ENCODE data around the gene CD151.

Gene CD151

GRCh38 chr11:797296-798092, 35.3 kb upstream of the CD151 start:
- Histone ChIP-seq H3K4me3 (ENCODE audit: low read depth in 1 of 2, low read length in 2 of 2) (peak overlapping the region; percentile 77 to 84), H3K4me1 (ENCODE audit: control insufficient read depth in 1 of 2, insufficient read depth in 2 of 2, low read length in 2 of 2) (peaks cover 19 to 32% of the 10 kb centered on the region in 2 donors), H3K27me3 (ENCODE audit: control insufficient read depth in 1 of 2, insufficient read depth in 2 of 2, low read length in 2 of 2) (no peaks in the 10 kb centered on the region)

GRCh38 chr11:798093-798713, 34.5 kb upstream of the CD151 start, which contains the start of gene SLC25A22:
Gene SLC25A22, minus strand, starts transcription at chr11:798281. Its CDS starts 3,275 bp downstream, at chr11:795006.
- H3K4me3 ChIP-seq (ENCODE audit: low read depth in 1 of 2, low read length in 2 of 2), result peak within 1 kb of the TSS; percentile 77 to 84
- H3K27me3 ChIP-seq (ENCODE audit: control insufficient read depth in 1 of 2, insufficient read depth in 2 of 2, low read length in 2 of 2), result no peaks in the 10 kb centered on the region
- H3K27ac ChIP-seq (ENCODE audit: low read depth, low read length), result peak within 1 kb of the TSS; percentile 79
- H3K9me3 ChIP-seq (ENCODE audit: control insufficient read depth in 1 of 2, low read length in 2 of 2), result no peaks in the 10 kb centered on the region
- peak within 1 kb of the TSS; percentile 63 to 93 for H3K9ac ChIP-seq (ENCODE audit: low read depth in 1 of 2, low read length in 2 of 2)
- peaks cover 8 to 24% of the 10 kb centered on the region in 2 donors for H3K36me3 ChIP-seq (ENCODE audit: control insufficient read depth in 1 of 2, insufficient read depth in 2 of 2, low read length in 2 of 2)
- peaks cover 19 to 32% of the 10 kb centered on the region in 2 donors for H3K4me1 ChIP-seq (ENCODE audit: control insufficient read depth in 1 of 2, insufficient read depth in 2 of 2, low read length in 2 of 2)

More at GRCh38 chr11:797296-798092, 35.3 kb upstream of the CD151 start:
- Histone ChIP-seq H3K27ac (ENCODE audit: low read depth, low read length) (peak overlapping the region; percentile 79), H3K9ac (ENCODE audit: low read depth in 1 of 2, low read length in 2 of 2) (peak overlapping the region; percentile 63 to 93), H3K9me3 (ENCODE audit: control insufficient read depth in 1 of 2, low read length in 2 of 2) (no peaks in the 10 kb centered on the region), H3K36me3 (ENCODE audit: control insufficient read depth in 1 of 2, insufficient read depth in 2 of 2, low read length in 2 of 2) (peaks cover 8 to 22% of the 10 kb centered on the region in 2 donors)

- H3K4me3 ChIP-seq (ENCODE audit: low read depth in 1 of 2, low read length in 2 of 2), result no peak overlapping the region
- no peak overlapping the region for H3K9ac ChIP-seq (ENCODE audit: low read depth in 1 of 2, low read length in 2 of 2)
- H3K4me1 ChIP-seq (ENCODE audit: control insufficient read depth in 1 of 2, insufficient read depth in 2 of 2, low read length in 2 of 2), result peaks cover 29 to 40% of the 10 kb centered on the region in 2 donors
- peaks cover 8 to 22% of the 10 kb centered on the region in 2 donors for H3K36me3 ChIP-seq (ENCODE audit: control insufficient read depth in 1 of 2, insufficient read depth in 2 of 2, low read length in 2 of 2)
- no peaks in the 10 kb centered on the region for H3K27me3 ChIP-seq (ENCODE audit: control insufficient read depth in 1 of 2, insufficient read depth in 2 of 2, low read length in 2 of 2)
- H3K27ac ChIP-seq (ENCODE audit: low read depth, low read length), result no peak overlapping the region
- H3K9me3 ChIP-seq (ENCODE audit: control insufficient read depth in 1 of 2, low read length in 2 of 2), result no peaks in the 10 kb centered on the region
These were observed 33.0 kb upstream of the CD151 start for GRCh38 chr11:799641-800316.

- Histone ChIP-seq H3K27me3 (ENCODE audit: control insufficient read depth in 1 of 2, insufficient read depth in 2 of 2, low read length in 2 of 2) (no peaks in the 10 kb centered on the region), H3K9me3 (ENCODE audit: control insufficient read depth in 1 of 2, low read length in 2 of 2) (no peaks in the 10 kb centered on the region), H3K27ac (ENCODE audit: low read depth, low read length) (no peak overlapping the region), H3K9ac (ENCODE audit: low read depth in 1 of 2, low read length in 2 of 2) (no peak overlapping the region), H3K4me1 (ENCODE audit: control insufficient read depth in 1 of 2, insufficient read depth in 2 of 2, low read length in 2 of 2) (peaks cover 23 to 35% of the 10 kb centered on the region in 2 donors), H3K4me3 (ENCODE audit: low read depth in 1 of 2, low read length in 2 of 2) (no peak overlapping the region), H3K36me3 (ENCODE audit: control insufficient read depth in 1 of 2, insufficient read depth in 2 of 2, low read length in 2 of 2) (peaks cover 8 to 22% of the 10 kb centered on the region in 2 donors)
These were observed 32.3 kb upstream of the CD151 start for GRCh38 chr11:800473-800872.

- no peak overlapping the region for H3K27ac ChIP-seq (ENCODE audit: low read depth, low read length)
- H3K36me3 ChIP-seq (ENCODE audit: control insufficient read depth in 1 of 2, insufficient read depth in 2 of 2, low read length in 2 of 2), result peaks cover 8 to 22% of the 10 kb centered on the region in 2 donors
- H3K4me1 ChIP-seq (ENCODE audit: control insufficient read depth in 1 of 2, insufficient read depth in 2 of 2, low read length in 2 of 2), result peaks cover 22 to 31% of the 10 kb centered on the region in 2 donors
- H3K9me3 ChIP-seq (ENCODE audit: control insufficient read depth in 1 of 2, low read length in 2 of 2), result no peaks in the 10 kb centered on the region
- H3K4me3 ChIP-seq (ENCODE audit: low read depth in 1 of 2, low read length in 2 of 2), result no peak overlapping the region
- no peaks in the 10 kb centered on the region for H3K27me3 ChIP-seq (ENCODE audit: control insufficient read depth in 1 of 2, insufficient read depth in 2 of 2, low read length in 2 of 2)
- H3K9ac ChIP-seq (ENCODE audit: low read depth in 1 of 2, low read length in 2 of 2), result no peak overlapping the region
These were observed 31.5 kb upstream of the CD151 start for GRCh38 chr11:801097-801780.

- peaks cover 8 to 22% of the 10 kb centered on the region in 2 donors for H3K36me3 ChIP-seq (ENCODE audit: control insufficient read depth in 1 of 2, insufficient read depth in 2 of 2, low read length in 2 of 2)
- no peak overlapping the region for H3K27ac ChIP-seq (ENCODE audit: low read depth, low read length)
- H3K4me3 ChIP-seq (ENCODE audit: low read depth in 1 of 2, low read length in 2 of 2), result no peak overlapping the region
- no peaks in the 10 kb centered on the region for H3K9me3 ChIP-seq (ENCODE audit: control insufficient read depth in 1 of 2, low read length in 2 of 2)
- H3K9ac ChIP-seq (ENCODE audit: low read depth in 1 of 2, low read length in 2 of 2), result no peak overlapping the region
- peaks cover 14 to 22% of the 10 kb centered on the region in 2 donors for H3K4me1 ChIP-seq (ENCODE audit: control insufficient read depth in 1 of 2, insufficient read depth in 2 of 2, low read length in 2 of 2)
- no peaks in the 10 kb centered on the region for H3K27me3 ChIP-seq (ENCODE audit: control insufficient read depth in 1 of 2, insufficient read depth in 2 of 2, low read length in 2 of 2)
These were observed 30.6 kb upstream of the CD151 start for GRCh38 chr11:802018-802617.

GRCh38 chr11:802693-803466, 29.9 kb upstream of the CD151 start:
- H3K9me3 ChIP-seq (ENCODE audit: control insufficient read depth in 1 of 2, low read length in 2 of 2), result no peaks in the 10 kb centered on the region
- H3K4me3 ChIP-seq (ENCODE audit: low read depth in 1 of 2, low read length in 2 of 2), result no peak overlapping the region
- H3K36me3 ChIP-seq (ENCODE audit: control insufficient read depth in 1 of 2, insufficient read depth in 2 of 2, low read length in 2 of 2), result peaks cover 8 to 22% of the 10 kb centered on the region in 2 donors
- H3K27ac ChIP-seq (ENCODE audit: low read depth, low read length), result no peak overlapping the region
- H3K4me1 ChIP-seq (ENCODE audit: control insufficient read depth in 1 of 2, insufficient read depth in 2 of 2, low read length in 2 of 2), result peaks cover 13 to 21% of the 10 kb centered on the region in 2 donors
- H3K9ac ChIP-seq (ENCODE audit: low read depth in 1 of 2, low read length in 2 of 2), result no peak overlapping the region
- H3K27me3 ChIP-seq (ENCODE audit: control insufficient read depth in 1 of 2, insufficient read depth in 2 of 2, low read length in 2 of 2), result no peaks in the 10 kb centered on the region

- Histone ChIP-seq H3K27me3 (ENCODE audit: control insufficient read depth in 1 of 2, insufficient read depth in 2 of 2, low read length in 2 of 2) (no peaks in the 10 kb centered on the region), H3K9me3 (ENCODE audit: control insufficient read depth in 1 of 2, low read length in 2 of 2) (no peaks in the 10 kb centered on the region), H3K4me1 (ENCODE audit: control insufficient read depth in 1 of 2, insufficient read depth in 2 of 2, low read length in 2 of 2) (peaks cover 14 to 22% of the 10 kb centered on the region in 2 donors), H3K27ac (ENCODE audit: low read depth, low read length) (no peak overlapping the region), H3K36me3 (ENCODE audit: control insufficient read depth in 1 of 2, insufficient read depth in 2 of 2, low read length in 2 of 2) (peaks cover 8 to 22% of the 10 kb centered on the region in 2 donors), H3K9ac (ENCODE audit: low read depth in 1 of 2, low read length in 2 of 2) (no peak overlapping the region), H3K4me3 (ENCODE audit: low read depth in 1 of 2, low read length in 2 of 2) (no peak overlapping the region)
These were observed 29.3 kb upstream of the CD151 start for GRCh38 chr11:803467-803742.
